LHCN-M2 (cell line): ENCODE results near the gene ALOX12B. TPM values are rescaled to one million over a fixed set of nuclear protein-coding genes. Genes with fewer than 3 reads are reported as not detected.

Source experiments
- DNase-seq: peaks from one replicate; pipeline ENCODE4 v3.0.0-alpha.2; 2012; ENCODE audit warnings: low read depth
- total RNA-seq: library from RNA; depleted of rRNA; stranded (reverse); fragments of >200 nt; gene quantifications from 2 replicates; pipeline ENCODE4 v1.2.3, GENCODE V29; 2014; rRNA removed

Gene ALOX12B
- total RNA-seq, 1 experiment from 2014 or later = 0.06 TPM

- DNase-seq = no peak
Observed at GRCh38 chr17:8044819-8045810, 42.4 kb downstream of the ALOX12B start.

DNA sequence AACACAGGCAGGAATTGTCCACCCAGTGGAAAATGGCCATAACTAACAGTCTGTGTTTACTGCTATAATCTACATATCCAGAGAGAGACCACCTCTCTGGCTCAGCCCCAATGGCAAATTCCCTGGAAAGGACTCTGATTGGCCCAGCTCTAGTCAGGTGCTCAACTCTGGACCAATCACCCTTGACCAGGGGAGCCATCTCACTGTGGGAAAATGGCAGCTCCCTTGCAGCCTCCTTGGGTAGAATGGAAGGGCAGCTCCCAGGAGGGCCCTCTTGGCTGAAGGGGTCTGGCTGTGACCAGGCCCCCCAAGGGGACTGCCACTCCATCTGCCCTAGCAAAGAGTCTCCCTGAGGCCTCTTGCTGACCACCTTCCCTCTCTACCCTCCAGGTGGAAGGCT lies 45.5 kb downstream of the ALOX12B start:
- DNase-seq = peak; percentile 49

- DNase-seq = peak; percentile 93
Observed at GRCh38 chr17:8041249-8041928, 46.1 kb downstream of the ALOX12B start.

GRCh38 chr17:8039611-8040168 lies 47.8 kb downstream of the ALOX12B start:
- DNase-seq = no peak

GRCh38 chr17:8038954-8039610 lies 48.4 kb downstream of the ALOX12B start, which contains the start of gene ALOX15B:
Gene ALOX15B, plus strand, starts transcription at chr17:8039059. Its CDS starts 97 bp downstream, at chr17:8039156.
- DNase-seq = no peak

DNA sequence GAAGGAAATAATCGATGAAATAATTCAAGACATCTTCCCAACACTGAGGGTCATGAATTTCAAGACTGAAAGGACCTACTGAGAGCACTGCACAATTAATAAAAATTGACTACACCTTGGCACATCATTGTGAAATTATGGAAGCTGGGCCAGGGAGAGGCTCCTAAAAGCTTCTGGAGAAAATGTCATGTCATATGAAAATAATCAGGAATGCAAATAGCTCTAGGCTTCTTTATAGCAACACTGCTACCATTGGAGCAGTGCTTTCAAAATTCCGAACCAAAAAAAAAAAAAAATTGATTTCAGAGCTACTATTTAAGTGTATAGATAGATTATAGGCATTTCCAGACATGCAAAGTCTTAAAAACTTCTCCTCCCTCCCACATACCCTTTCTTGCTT lies 55.1 kb downstream of the ALOX12B start:
- DNase-seq = no peak

DNA sequence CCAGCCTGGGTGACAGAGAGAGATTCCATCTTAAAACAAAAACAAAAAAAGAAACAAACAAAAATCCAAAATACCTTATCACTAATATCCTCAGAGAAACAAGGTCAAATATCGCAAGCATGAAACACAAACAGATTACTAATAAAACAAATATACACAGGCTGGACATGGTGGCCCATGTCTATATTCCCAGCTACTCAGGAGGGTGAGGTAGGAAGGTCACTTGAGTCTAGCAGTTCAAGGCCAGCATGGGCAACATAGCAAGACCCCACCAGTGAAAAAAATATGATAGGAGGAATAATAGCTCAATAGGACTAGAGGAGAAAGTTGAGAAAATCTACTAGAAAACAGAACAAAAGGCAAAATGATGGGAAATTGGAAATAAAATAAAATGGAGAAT lies 55.6 kb downstream of the ALOX12B start:
- DNase-seq = no peak

GRCh38 chr17:8031261-8031661 lies 56.3 kb downstream of the ALOX12B start:
- DNase-seq = no peak

DNA sequence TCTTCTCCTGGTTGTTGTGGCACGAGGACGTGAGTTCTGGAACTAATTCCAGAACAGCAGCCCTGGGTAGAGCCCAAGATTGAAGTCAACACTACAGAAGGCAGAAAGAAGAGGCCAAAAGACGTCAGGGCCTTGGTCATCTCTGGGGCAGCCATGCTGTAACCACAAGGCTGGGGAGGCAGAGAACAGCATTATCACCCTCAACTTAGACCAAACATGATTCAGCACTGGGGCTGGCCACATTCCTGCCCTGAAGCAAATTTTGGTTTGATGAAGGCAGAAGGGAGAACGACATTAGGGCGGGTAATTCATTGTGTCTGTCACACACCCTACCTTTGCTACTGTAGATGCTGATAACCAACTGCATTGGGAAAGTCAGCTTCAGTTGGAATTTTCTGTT lies 58.4 kb downstream of the ALOX12B start:
- DNase-seq = no peak

DNA sequence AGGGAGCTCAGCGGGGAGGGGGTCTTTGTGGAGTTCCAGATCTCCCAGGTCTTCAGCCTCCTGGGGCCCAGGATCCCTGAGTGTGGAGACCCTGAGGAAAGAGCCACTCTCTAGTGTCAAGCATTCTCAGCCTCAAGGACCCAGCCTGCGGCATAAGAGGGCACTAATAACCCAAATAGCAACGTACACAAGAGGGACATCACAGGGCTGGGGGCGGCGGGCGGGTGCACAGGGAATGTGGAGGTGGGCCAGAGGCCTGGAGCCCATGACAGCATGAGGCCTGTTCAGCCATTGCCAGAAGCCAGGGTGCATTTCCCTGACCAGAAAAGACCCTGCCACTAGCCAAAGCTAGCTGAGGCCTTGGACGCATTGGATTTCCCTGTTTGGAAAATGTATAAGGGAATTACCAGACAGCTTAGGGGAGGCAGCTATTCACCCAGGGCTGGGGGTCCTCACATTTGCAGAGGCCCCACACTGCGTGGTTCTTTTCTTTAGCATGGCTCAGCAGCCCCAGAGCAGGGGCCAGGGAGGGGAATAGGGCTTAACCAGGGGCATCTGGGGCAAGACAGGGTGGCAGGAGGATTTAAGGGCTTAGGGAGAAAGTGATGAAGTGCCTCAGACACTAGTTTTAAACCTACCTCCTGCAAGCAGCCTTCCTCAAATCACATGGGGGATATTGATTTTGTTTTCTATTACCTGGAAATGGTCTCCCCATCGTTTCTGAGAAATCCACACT lies 62.2 kb downstream of the ALOX12B start:
- no peak for DNase-seq

- DNase-seq = peak; percentile 40
Observed at GRCh38 chr17:8024161-8024560, 63.4 kb downstream of the ALOX12B start.

Other genes starting within 250 kb of the ALOX12B start
- 1.1 TPM in 1 of 2 replicates, not detected in the other for gene TMEM88, start 232.7 kb downstream of the ALOX12B start, total RNA-seq
- 80.8 and 89.6 TPM in 2 replicates for gene NAA38, start 230.2 kb downstream of the ALOX12B start, total RNA-seq
- 5.6 and 7.8 TPM in 2 replicates for gene CYB5D1, start 229.7 kb downstream of the ALOX12B start, total RNA-seq
- 83.2 and 98.2 TPM in 2 replicates for gene CHD3, start 198.9 kb downstream of the ALOX12B start, total RNA-seq
- 6.9 and 14.2 TPM in 2 replicates for gene RNF227, start 171.4 kb downstream of the ALOX12B start, total RNA-seq
- gene KCNAB3, start 157.9 kb downstream of the ALOX12B start, total RNA-seq = 0.32 and 0.46 TPM in 2 replicates
- 54.2 and 58.2 TPM in 2 replicates for gene TRAPPC1, start 155.8 kb downstream of the ALOX12B start, total RNA-seq
- 35.7 and 36.5 TPM in 2 replicates for gene CNTROB, start 155.5 kb downstream of the ALOX12B start, total RNA-seq
- not detected in 2 replicates for gene GUCY2D, start 85.1 kb downstream of the ALOX12B start, total RNA-seq
- gene ALOX15B, start 48.7 kb downstream of the ALOX12B start, total RNA-seq = 0.17 and 0.58 TPM in 2 replicates
- gene ALOXE3, start 30.8 kb upstream of the ALOX12B start, total RNA-seq = not detected in 2 replicates
- gene HES7, start 36.4 kb upstream of the ALOX12B start, total RNA-seq = 0.06 and 0.34 TPM in 2 replicates
- gene PER1, start 64.7 kb upstream of the ALOX12B start, total RNA-seq = 12.6 and 18.2 TPM in 2 replicates
- 3.8 and 4.6 TPM in 2 replicates for gene VAMP2, start 75.2 kb upstream of the ALOX12B start, total RNA-seq
- 40.0 and 45.3 TPM in 2 replicates for gene TMEM107, start 88.7 kb upstream of the ALOX12B start, total RNA-seq
- gene BORCS6, start 102.5 kb upstream of the ALOX12B start, total RNA-seq = 6.9 and 7.4 TPM in 2 replicates
- 81.3 and 93.4 TPM in 2 replicates for gene AURKB, start 122.9 kb upstream of the ALOX12B start, total RNA-seq
- 1.5 and 2.7 TPM in 2 replicates for gene CTC1, start 160.3 kb upstream of the ALOX12B start, total RNA-seq
- gene PFAS, start 161.6 kb upstream of the ALOX12B start, total RNA-seq = 34.7 and 44.2 TPM in 2 replicates
- 15.3 and 17.9 TPM in 2 replicates for gene RANGRF, start 201.0 kb upstream of the ALOX12B start, total RNA-seq
- 1.1 and 1.3 TPM in 2 replicates for gene SLC25A35, start 207.7 kb upstream of the ALOX12B start, total RNA-seq
- gene ARHGEF15, start 222.5 kb upstream of the ALOX12B start, total RNA-seq = not detected in 2 replicates